GM12872 (cell line): ENCODE measurements around the gene DCLK1.

Source experiments
- CTCF ChIP-seq: IDR thresholded peaks from 3 replicates; pipeline ENCODE4 v1.5.1; 2011; ENCODE audit warnings: low read depth, mild to moderate bottlenecking, low read length, moderate library complexity; ENCODE audit not compliant: insufficient read depth

DCLK1 gene

DNA sequence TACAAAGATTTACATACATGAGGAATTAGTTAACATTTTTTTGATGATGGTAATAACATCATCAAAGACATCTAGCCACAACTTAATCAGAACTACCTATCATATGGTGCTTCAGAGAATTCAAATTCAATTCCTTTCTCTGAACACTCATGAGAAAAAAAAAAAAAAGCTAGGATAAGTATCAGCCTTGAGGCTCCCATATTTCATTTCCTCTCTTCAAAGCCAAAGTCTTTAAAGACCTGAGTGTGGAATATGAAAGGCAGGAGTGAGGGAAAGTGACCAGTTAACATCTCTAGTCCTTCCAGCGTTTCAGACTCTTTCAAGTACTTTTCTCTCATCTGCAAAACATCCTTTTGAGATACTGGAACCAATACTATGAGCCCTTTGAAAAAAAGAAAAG, 137.5 kb downstream of the DCLK1 start:
- TF ChIP-seq CTCF = no peak

DNA sequence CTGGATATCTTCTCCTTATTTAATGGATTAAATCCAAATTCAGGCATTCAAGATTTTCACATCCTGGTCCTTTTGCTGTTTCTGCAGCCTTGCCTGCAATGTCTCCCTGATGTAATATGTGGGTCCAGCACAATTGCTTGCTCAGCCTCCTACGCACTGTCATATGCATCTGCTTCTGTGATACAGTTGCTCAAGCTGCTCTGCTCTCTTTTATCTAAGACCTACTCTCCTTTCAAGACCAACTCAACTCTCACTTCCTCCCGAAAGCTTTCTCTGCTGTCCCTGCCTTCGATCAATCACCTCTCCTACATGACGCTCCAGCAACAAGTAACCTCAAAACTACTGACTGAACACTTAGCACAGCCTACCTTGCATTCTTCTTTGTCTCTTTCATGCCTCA, 138.2 kb downstream of the DCLK1 start:
- TF ChIP-seq CTCF = no peak

DNA sequence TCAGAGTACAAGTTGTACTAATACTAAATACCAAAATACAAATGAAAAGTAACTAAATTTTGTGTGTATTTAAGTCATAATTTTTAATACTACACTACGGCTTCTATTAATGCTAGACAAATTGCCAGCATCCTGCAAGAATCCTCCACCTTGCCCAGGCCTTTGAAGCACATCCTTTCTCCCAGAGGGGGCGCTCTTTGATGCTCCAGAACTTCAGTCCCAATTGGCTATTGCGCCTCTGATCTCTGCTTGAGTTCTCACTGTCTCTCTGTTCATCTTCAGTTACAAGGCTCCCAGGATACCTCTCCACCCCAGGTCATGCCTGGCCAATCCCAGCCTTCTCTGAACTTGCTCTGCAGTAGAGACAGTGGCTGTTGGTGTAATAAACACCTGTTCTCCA, 141.0 kb downstream of the DCLK1 start:
- 0 out of 3 replicates have a peak, but pooled peaks have one; percentile 12 for TF ChIP-seq CTCF

GRCh38 chr13:35988648-35989081, 142.5 kb downstream of the DCLK1 start:
- TF ChIP-seq CTCF = no peak

- TF ChIP-seq CTCF = no peak
Measured at GRCh38 chr13:35987572-35988513, 143.3 kb downstream of the DCLK1 start.

GRCh38 chr13:35984776-35985453, 146.3 kb downstream of the DCLK1 start:
- TF ChIP-seq CTCF = no peak

GRCh38 chr13:35984287-35984686, 146.9 kb downstream of the DCLK1 start:
- no peak for TF ChIP-seq CTCF
